HUDEP-2 (cell line): Measurements from ENCODE around the gene POU2AF1.

Experiments used
- DNase-seq, 76 experiments: peaks; one replicate each; lab custom pipeline; 2025; ENCODE audit not compliant: unreplicated experiment in 76 of 76; lab: John Stamatoyannopoulos, UW

The POU2AF1 gene

DNA sequence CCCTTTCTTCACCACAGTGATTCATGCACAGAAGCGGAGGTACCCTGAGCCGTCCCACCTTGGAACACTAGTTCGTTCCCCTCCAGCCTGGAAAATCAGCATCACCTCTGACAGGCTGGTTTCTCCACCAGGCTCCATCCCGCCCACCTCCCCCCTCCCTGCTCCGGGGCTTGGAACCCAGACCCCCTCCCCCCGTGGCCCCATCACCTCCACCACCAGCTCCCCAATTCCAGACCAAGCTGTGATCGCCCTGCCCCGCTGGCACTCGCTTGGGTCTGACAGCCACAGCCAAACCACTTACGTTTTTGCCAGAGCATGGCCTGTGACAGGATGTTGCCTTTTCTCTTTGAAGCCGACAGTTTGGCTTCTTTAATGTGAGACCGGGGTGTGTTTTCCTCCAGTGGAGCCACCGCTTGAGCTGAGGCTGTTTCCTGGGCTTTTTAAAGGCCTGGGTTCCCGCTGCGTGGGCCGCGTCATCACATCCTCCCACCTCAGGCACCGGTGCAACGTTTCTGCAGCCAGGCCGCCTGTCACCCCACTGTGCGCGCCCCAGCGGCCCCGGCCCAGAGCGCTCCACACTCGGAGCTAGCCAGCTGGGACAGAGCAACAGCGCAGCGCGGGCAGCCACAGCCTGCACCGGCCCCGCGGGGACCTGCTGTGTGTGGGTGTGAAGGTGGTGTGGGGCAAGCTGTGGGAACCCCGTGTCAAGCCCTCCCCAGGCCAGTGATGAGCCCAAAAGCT lies at the start of gene POU2AF1:
Gene POU2AF1 (minus strand): TSS at position 415 of the 741 bp plus-strand sequence. CDS start 98 bp downstream, at position 317.
- DNase-seq, result no peak

DNA sequence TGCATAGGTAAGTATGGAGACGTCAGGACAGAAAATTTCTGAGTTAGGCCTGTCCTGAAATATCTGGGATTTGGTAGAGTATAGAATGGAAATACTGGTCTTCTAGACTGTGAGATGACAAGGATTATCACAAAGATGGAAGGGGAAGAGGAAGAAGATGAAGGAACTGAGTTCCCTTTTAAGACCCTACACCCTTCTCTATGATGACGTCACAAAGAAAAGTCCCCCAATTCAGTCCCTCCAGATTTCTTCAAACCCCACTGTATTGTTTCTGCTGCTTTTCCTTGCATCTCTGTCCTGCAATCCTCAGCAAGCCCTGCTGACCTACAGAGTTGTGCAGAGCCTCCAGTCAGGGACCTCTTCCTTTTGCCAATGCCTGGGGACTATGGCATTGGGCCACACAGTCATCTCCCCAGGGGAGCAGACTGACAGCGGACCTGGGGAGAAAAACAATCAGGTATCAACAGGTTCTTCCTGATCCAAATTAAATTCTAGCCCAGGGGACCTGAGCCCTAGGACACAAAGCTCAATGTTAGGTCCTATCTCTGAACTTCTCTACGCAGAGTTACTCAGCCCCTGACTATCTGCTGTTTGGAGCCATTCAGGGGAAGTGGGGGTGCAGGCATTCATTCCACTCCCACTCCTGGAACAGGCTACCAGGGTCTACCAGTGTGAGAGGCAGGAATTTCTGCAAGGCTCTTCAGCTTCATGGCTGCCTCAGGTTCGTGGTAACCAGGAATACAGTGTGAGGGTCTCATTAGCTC lies 49.2 kb upstream of the POU2AF1 start:
- DNase-seq, result no peak

- DNase-seq, result peak in 5 of 76 experiments; percentile 1 to 2 (median 2)
Measured at GRCh38 chr11:111427471-111427912, 48.4 kb upstream of the POU2AF1 start.

GRCh38 chr11:111426617-111427016 lies 47.5 kb upstream of the POU2AF1 start:
- DNase-seq, result no peak

DNA sequence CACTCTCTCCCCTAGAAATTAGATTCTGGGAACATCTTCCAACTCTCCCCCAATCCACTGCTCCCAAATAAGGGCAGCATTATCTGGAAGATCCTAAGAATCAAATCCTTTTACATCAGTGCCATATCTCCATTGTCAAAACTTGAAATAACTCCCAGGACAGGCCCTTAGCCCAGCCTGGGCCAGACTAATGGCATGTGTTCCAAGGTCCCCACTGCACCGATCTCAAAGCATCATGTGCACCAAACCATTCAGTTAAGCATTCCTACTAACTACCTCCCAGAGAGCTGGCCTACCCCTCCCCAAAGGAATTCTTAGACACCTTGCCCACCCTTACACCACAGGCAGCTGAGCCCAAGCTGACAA lies 44.2 kb upstream of the POU2AF1 start:
- no peak for DNase-seq

DNA sequence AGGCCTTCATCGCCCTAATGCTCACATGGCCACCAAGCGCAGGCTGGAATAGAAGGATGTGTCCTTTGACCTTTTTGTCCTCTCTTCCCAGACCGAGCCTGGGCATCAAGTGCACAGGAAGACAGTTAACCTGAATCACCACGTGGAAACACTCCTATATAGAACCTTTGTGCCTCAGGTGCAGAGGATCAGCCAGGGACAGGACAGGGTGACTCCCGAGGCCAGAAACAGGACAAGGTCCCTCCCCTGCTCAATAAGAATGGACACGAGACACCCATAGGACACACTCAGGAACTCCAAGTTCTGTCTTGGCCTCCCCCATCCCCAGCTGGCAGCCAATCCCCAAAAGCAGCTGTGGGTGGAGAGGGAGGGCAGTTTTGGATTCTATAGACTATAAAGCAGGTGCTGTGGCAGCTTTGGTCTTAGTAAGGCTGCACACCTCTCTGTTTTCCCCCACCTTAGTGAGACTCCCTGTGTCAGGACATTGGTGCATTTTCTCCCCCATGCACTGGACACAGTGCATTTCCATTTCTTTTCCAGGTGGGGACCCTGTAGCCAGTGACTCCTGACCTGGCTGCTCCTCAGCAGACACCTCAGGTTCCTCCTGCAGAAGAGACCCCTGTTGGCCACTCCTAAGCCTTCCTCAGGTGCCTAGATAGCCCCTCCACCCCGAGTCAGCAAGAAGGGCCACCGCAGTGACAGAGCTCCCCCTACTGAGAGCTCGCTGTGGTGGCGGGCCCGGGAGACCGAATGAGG lies 43.6 kb upstream of the POU2AF1 start:
- DNase-seq, result peak in 8 of 76 experiments; percentile 3 to 46 (median 12)

DNA sequence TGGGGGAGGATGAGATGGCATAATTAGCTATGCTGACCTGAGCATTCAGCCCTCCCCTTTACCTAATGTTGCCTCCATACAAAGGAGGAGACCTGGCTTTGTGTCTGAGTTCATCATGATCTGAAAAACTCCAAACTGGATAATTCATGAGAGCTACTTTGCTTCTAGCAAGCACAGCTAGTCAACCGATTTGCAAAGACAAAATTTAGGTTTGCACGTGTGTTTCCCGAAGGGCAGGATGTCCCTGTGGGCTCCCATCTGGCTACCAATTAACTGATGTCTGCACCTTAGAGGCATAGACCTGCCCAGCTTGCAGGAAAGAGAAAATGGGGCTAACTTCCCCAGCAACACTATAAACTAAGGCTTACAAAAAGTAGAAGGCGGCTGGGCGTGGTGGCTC lies 42.2 kb upstream of the POU2AF1 start:
- no peak for DNase-seq

DNA sequence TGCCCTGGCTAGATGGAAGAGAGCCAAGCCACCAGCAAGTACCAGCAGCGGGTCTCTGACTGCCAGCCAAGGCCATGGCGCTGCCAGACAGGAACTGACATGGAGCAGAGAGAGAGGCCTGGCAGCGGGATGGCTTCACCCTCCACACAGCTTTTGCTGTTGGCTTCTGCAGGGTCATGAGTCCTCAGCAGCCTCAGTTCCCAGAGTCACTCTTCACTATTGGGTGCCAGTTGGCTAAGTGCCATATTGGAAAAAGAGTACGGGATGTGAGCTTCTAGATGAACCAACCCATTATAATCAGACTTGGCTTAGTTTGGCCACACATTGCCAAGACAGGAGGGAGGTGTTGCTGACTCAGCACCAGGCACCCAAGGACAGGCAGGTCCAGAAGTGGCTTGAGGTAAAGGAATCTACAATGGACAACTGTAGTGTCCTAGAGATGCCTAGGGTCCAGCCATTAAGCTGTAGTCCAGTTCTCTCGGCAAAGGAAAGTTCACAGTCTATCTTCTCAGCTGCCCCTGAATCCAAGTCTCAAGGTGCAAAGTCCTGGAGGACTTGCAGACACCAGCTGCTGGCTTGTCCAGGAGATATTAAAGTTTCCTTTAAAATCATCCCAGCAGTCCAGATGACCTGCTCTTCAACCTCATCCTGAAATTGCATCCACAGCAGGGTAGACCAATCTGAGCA lies 40.7 kb upstream of the POU2AF1 start:
- no peak for DNase-seq

DNA sequence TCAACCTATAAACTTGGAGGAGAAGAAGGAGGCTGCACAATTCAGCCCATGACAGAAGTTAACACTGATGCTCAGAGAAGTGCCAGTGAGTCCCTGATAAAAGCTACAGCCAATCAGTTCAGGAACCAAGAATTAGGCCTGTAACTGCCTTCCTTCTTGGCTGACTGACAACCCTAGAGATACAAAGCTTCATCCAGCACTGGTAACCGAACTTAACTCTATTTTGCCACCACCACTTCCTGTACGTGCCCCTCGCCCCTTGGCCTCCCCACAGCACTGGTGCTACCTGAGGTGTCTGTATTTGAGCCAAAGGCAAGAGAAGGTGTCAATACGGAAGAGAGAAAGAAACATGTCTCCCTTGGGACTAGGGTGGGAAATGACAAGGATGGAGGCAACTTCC lies 40.1 kb upstream of the POU2AF1 start:
- DNase-seq, result no peak

DNA sequence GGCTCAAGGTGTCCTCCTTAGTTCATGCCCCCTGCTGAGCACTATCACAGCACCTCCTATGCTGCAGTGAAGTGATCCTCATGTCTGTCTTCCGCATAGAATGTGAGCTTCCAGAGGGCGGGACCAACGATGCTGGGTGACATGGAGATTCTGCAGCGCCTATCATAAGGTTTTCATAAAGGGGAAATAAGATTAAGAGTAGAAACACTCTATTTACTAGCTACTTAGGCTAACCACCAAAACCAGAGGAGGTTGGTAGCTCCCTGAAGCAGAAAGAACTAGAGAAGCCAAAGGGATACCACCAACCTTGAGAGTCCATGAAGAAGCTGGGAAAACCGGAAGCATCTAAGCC lies 39.3 kb upstream of the POU2AF1 start:
- DNase-seq, result no peak

DNA sequence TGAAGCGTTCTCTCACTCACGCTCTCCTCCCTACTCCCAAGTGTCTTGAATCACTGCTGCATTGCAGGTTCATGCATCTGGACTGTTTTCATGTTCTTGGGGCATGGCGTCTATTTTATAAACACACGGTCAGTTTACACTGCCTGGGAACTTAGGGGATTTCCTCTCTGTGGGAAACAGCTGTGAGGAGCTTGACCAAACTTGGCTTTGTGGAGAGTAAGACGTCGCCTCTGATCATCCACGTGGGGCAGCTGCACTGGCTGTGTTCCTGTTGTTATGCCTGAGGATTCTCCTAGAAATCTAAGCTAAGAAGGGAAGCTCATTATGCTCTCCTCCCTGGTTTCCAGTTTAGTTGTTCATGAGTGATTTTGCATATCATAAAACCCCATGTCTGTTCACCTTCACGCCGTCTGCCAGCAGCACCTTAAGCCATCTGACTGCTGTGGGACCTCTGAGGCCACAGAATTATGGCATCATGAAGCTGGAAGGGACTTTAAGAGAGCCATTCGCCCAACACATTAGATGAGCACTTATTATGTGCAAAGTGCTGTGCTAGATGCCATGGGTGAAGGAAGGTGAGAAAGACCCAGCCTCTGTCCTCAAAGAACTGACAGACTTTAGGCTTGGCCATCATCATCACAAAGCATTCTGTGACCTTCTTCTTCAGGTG lies 38.8 kb upstream of the POU2AF1 start:
- DNase-seq, result no peak

GRCh38 chr11:111417011-111417765 lies 38.1 kb upstream of the POU2AF1 start:
- DNase-seq, result no peak

GRCh38 chr11:111416231-111416960 lies 37.3 kb upstream of the POU2AF1 start:
- no peak for DNase-seq

GRCh38 chr11:111414936-111415335 lies 35.9 kb upstream of the POU2AF1 start:
- DNase-seq, result no peak

DNA sequence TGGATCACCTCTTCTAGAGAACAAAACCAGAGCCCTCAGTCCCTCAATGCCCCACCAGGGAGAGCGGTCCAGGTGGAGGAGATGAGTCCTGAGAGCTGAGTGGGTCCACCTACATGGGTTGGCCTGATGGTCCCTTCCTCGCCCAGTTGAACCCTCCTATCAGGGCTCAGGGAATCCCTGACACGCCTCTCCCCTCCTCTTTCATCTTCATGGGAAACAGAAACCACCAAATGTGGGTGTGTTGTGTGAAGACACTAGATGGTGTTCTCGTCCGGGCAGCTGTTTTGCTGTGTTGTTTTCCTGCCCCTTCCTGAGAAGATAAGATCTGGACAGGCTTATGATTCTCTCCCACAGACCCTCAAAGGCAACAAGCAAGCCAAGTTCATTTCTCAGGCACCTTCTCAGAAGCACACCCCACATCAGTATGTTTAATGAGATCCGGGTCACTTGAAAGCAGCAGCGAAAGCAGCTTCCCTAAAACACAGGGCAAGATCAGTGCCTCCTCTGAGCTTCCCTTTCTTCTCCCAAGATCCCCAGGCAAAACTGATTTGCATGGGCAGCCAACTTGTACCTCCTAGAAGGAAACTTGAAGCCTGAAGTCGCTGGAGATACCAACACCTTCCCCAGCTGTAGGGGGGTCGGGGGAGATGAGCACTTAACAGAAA lies 35.3 kb upstream of the POU2AF1 start:
- DNase-seq, result no peak

GRCh38 chr11:111413849-111414248 lies 34.8 kb upstream of the POU2AF1 start:
- DNase-seq, result no peak

GRCh38 chr11:111412293-111412692 lies 33.2 kb upstream of the POU2AF1 start:
- DNase-seq, result no peak

GRCh38 chr11:111411456-111411855 lies 32.4 kb upstream of the POU2AF1 start:
- no peak for DNase-seq
